ENCODE data around the gene SLC35E1.
"Not testable (repeated sequence)": the region's sequence is repeated elsewhere in the genome, so short reads cannot be mapped to it uniquely, and the experiment has no call there.

The SLC35E1 gene

DNA sequence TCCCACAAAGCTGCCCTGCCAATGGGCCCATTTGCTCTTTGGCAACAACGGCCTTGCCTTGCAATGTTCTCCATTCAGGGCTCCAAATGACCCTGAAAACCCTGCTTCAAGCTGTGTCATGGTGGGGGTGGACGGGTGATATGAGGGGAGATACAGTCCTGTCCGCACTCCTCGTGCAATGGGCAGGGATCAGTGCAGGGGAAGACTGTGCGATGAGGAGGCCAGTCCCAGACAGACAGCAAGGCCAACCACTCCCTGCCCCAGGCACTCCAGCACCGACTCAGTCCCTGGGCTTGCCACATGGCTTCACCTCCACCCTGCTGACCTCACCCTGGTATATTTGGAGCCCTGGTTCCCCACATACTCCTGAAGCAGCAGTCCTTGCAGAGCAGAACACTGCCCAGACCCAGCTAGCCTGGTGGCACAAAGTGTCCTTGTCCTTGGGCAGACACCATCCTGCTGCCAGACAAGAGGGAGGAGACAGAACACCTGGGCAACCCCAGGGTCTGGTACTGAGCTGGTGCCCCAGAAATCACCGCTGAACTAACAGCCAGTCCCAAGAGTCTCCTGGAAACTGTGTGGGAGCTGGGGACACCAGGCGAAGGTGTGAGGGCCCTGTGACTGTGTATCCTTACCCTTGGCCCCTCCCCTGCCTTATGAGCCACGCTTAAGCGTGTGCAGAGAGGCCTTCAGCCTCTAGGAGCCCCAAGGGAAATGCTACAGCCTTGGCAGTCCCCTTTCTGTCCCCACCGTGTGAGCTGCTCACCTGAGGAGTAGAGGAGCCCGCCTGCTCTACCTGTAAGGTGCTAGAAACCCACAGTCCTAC is 9.1 kb upstream of the SLC35E1 start:
- DNase-seq: no peak

DNA sequence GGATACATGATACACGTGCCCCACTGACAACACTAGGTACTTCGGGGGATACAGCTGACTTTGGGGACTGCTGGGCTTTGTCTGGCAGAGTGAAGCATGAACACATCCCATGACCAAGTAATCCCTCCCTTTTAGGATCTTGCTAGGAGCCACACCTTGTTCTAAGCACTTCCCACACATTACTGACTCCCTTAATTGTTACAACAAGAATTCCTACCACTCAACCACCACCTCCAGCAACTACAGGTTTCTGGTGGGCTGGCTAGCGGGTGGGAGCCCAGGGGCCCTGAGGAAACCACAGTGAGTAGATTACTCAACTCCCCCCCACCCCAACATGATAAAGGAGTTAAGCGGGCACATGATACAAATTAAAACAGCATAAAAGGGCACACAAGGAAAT is 7.2 kb upstream of the SLC35E1 start:
- DNase-seq: no peak

DNA sequence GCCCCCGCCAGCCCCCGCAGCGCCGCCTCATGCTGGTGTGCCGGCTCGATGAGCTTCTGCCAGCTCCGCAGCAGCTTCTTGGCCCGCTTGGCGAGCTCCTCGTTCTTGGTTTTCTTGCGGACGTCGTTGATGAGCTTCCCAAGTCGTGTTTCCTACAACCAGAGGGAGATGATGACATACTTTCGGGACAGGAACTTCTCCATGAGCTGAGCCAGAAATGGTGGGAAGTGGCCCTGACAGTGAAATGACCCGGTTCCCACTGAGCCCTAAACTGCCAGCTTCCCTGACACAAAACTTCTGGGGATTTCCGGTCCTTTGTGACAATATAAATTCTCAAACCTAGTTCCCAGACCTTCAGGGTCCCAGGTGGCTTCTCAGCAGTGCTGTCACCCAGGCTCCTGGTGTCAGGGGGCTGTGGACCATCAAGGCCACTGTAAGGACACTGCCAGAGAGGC is 5.3 kb upstream of the SLC35E1 start:
- no peak for DNase-seq

DNA sequence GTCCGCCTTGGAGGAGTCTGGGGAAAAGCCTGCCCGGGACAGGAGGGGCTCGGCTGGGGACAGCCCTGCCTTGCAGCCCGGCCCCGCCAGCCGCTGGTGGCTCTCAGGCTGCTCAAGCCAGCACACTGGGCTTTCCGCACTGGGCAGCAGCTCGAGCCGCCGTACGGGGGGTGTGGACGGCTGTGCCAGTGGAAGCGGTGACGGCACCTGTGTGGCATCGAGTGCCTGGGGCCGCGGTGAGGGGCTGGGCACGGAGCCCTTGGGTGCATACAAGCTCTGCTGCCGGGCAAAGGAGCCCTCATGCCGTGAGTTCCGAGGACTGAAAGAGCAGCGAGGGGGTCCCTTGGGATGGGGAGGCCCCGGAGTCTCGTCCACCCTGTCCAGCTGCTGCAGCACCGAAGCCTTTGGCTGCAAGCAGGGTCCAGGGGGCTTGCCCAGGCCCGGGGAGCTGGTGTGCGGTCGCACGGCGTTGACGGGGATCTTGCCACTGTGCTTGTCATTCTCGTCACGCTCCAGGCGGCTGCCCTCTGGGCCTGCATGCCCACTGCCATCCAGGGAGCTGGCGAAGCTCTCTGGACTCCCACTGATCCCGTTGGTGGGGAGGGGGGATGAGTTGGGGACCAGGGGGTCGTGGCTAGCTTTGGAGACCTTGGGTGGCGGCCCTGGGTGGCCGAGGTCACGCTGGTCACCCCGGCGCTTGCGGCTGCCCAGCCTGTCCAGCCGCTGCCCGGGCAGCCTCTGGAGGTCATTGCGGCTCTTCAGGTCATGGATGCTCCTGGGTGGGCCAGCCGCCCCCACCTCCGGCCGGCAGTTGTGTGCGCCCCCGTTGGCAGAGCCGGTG is 4.7 kb upstream of the SLC35E1 start:
- DNase-seq: no peak

DNA sequence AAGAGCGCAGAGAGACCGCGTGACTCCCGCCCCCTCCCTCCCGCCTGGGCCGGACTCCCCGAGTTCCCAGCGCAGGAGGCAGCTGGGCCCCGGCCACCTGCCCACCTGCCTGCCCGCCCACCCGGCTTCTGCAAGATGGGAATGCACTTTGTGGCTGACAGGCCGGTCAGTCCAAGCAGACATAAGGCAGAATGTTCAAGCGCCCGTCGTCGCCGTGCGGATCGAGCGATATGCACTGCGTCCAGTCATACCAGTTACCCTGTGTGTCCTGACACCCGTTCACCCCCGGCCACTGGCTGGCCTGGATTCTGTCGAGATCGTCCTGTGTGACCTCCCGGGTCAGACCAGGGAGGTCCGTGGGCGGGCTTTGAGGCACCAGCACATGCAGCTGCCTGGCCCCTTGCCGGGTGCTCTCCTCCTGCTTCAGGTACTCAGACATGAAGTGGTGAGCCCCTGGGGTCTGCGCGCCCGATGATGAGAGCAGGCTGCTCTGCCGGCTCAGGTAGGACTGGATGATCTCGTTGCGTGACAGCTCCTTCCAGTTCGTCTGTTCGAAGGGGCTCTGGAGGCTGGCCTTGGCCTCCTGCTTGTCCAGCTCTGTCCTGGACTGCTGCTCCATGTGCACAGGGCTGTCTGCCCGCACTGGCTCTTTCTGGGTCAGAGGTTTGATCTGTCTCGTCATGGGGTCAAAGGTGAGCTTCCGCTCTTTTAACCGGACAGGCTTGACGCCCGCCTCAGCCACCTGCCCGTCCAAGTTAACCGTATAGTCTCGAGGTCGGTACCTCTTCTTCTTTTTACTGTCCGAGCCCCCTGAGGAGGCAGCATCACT is 3.9 kb upstream of the SLC35E1 start:
- no peak for DNase-seq

DNA sequence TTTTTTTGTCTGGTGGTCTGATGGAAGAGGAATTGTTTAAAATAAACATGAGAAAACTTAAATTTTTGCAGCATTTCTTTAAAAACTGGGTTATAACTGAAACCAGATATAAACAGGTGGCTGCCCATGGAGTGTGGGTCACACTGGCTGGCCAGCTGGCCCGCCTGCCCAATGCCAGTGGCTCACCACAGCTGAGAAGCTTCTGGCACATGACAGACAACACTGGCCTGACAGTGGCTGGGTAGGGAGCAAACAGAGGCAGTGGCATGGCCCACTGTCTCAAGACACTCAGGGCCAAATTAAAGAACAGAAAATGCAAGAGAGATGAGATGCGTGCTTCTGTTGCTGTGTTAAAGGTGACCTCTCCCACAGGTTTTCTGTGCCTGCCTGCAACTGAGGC is 3.1 kb upstream of the SLC35E1 start:
- no peak for DNase-seq

DNA sequence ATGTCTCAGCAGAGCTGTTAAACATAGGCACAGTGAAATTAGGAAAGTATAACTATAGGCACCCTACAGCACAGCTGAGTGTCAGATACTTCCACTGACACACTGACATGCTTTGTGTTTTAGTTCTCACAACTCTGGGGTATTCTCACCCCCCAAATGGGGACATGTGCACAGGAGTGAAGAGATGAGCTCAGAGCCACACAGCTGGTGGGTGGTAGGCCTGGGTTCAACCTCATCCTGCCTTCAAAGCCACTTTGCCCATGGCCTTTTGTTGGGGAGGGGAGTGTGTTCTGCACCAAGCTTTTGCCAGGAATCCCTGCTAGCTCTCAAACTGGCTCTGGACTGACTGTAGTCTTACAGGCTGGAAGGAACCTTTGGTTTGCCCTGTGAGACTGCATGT is 1.7 kb upstream of the SLC35E1 start:
- DNase-seq: no peak

DNA sequence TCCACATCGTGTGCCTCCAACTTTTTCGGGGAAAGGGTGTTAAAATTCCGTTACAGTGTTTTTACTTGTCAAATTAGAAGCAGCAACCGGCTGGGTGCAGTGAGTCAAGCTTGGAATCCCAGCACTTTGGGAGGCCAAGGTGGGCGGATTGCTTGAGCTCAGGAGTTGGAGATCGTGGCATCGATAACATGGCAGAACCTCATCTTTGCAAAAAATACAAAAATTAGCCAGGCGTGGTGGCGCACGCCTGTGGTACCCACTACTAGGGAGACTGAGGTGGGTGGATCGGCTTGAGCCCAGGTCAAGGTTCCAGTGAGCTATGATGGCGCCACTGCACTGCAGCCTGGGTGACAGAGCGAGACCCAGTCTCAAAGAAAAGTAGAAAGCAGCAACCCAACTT is 1.1 kb upstream of the SLC35E1 start:
- DNase-seq: no peak

DNA sequence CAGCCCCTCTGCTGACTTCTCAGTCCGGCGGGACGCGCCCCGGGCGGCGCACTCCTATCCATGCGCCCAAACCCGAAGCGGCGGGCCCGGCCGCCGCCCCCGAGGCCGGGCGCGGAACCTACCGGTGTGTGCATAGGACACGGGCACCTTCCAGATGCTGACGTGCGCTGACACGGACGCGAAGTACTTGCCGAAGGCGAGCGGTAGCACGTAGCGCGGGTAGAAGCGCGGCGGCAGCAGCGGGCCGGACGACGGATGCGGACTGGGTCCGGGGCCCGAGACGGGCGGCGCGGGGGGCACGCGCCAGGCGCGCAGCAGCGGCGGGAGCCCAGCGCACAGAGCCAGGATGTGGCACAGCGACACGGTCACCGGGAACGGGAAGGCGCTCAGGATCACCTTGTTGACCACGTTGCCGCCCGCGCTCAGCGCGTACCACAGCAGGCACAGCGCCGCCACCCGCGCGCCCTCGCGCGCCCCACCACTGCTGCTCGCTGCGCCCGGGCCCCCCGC is 338 bp downstream of the SLC35E1 start:
- peak; percentile 38 for DNase-seq

DNA sequence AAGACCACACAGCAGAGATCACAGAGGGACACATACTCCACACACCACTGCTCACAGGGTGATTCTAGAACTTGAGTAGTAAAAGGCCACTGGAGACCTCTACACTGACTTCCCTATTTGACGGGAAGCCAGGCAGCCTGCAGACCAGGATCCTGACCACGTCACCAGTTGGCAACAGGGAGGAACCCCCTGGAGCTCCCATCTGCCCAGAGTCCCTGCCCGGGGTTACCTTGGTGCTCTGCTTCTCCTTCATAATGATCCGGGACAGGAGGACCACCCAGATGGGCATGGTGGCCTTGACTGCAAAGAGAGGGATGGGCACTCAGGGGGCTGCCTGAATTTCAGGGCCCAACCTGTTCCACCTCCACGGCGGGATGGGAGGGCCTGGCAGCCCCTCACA is 932 bp downstream of the SLC35E1 start:
- DNase-seq: peak; percentile 19

DNA sequence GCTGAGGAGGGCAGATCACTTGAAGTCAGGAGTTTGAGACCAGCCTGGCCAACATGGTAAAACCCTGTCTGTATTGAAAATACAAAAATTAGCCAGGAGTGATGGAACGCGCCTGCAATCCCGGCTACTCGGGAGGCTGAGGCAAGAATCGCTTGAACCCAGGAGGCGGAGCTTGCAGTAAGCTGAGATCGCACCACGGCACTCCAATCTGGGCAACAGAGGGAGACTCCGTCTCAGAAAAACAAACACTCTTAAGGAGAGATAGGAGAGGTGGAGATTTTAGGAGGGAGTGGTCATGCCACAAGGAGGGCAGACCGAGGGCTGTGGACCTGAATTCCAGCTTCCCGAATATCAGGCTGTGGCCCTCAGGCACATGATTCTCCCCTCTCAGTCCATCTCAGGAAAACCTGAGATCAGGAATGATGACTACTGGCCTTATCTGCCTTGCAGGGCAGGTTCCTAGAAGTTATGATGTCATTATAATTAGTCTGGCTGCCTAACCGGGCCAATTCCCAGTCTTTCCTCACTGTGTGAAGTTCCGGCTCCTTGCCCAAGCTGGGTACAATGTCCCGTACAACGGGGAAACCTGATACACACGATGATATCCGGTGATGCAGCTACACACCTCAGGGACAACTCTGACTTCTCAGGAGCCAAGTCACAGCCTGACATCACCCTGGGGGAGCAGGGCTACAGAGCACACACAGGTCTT is 2.5 kb downstream of the SLC35E1 start:
- no peak for DNase-seq

DNA sequence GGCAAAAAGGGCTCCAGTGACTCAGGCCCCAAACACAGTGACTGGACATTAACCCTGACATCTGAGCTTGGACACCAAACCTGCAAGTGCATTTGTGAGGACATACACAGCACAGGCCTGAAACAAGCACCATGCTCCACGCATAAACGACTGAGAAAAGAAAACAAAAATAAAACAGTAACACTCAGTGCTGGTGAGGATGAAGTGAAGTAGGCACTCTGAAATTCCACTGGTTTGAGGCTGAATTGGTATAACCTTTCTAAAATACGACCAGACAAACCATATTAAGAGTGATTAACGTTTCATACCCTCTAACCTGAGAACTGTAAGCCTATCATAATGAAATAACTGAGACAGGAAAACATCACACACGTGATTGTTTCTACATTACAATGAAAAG is 5.5 kb downstream of the SLC35E1 start:
- no peak for DNase-seq

DNA sequence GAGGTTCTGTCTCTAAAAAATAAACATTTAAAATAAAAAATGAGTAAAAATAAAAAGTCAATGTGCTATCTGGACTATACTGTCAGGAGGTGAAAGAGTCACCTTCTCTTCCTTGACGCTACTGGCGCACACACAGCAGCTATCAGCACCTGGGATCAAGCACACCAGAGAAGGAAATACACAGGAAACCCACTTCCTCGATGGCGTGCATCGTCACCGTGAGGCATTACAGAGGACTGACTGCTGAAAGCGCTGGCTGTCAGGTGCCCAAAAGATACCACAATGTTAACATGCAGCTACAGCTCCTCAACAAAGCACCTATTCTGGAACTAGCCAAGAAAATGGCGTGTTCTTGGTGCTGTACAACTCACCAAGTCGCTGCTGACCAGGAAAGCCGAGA is 6.1 kb downstream of the SLC35E1 start:
- peak; percentile 87 for DNase-seq

DNA sequence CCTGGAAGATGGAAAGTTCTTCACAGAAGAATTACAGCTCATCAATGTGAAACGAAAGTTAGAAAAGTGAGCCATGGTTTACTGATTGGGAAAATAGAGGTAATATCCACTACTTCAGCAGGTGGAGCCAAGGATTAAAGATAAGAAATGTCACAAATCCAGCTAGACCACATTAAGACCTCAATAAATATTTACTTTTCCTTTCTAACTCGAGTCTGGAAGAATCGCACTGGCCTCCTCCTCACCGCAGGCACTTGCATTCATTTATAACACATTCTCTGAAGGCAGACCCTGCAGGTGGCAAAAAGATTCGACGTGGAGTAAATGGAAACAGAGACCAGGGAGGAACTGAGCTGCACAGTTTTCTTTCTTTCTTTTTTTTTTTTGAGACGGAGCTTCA is 7.4 kb downstream of the SLC35E1 start:
- no peak for DNase-seq

DNA sequence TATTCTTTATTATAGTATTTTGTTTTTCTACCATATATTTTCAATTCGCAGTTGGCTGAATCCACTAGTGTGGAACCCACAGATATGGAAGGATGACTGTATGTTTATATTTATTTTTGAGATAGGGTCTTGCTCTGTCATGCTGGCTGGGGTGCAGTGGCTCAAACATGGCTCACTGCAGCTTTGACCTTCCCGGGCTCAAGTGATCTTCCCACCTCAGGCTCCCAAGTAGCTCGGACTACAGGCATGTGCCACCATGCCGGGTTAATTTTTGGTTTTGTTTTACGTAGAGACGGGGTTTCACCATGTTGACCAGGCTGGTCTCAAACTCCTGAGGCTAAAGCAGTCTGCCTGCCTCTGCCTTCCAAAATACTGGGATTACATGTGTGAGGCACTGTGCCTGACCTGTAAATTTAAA is 9.6 kb downstream of the SLC35E1 start:
- no peak for DNase-seq

DNA sequence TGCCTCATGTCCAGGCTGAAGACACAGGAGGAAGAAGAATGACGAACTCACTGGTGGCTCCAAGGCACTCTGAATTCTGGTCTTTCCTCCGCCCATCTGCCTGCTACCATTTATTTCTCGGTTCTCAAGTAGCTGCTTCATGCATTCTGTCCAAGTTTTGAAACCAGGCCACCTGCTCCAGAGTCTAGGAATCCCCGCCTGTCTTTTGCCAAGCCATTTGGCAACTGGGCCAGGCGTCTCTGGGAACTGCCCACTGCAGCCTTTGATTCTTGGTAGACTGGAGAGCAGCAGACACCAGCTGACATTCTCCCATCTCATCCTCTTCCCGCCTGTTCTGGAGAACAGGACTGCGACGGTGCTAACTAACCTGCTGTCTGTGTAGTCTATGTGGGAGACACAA is 10.8 kb downstream of the SLC35E1 start:
- no peak for DNase-seq

DNA sequence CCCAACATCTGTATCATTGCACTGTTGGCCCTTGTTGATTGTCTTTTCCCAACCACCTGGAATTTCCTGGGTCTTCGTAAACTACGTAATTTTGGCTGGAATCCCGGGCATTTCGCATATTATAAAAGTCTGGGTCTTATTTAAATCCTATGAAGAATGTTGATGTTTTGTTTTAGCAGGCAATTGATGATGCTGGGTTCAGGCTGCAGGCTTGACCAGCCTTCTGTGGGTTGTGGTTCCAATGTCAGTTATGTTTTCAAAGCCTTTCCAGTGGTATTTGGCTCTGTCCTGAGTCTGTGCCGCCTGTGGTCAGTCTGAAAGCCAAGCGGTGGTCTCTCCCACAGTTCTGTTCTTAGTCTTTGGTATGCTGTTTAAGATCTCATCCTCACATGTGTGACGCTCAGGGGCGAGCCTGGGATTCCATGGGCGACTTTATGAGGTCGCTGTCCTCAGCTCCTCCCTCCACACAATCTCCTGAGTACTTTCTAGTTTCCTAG is 12.4 kb downstream of the SLC35E1 start:
- DNase-seq: no peak

DNA sequence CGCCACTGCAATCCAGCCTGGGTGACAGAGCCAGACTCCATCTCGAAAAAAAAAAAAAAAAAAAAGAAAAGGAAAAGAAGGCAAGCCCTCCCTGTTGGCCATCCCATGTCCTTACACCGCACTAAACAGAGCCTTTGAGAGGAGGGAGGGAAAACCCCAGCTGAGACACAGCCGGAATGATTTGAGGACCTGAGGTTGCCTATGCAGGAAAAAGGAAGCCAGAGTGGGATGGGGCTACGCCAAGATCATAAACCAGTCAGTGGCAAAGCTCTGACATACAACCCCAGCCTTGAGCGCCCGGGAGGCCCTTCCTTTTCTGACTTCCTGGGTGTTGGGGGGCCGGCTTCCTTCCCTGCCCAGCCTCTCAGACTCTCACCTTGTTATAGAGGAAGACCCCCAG is 17.4 kb downstream of the SLC35E1 start:
- no peak for DNase-seq

DNA sequence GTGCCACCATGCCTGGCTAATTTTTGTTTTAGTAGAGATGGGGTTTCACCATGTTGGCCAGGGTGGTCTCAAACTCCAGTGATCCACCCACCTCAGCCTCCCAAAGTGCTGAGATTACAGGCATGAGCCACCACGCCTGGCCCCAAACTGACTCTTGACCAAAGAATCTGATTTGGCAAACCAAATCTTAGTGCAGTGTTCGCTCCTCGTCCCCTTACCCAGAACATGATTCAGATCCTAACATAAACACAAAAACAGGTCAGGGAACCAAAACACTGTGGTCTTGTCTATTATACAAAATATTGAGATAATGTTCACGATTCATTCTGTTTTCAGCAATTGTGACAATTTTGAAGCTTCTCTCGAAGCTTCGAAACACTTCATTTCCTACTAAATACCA is 20.3 kb downstream of the SLC35E1 start:
- not testable (repeated sequence) for DNase-seq

DNA sequence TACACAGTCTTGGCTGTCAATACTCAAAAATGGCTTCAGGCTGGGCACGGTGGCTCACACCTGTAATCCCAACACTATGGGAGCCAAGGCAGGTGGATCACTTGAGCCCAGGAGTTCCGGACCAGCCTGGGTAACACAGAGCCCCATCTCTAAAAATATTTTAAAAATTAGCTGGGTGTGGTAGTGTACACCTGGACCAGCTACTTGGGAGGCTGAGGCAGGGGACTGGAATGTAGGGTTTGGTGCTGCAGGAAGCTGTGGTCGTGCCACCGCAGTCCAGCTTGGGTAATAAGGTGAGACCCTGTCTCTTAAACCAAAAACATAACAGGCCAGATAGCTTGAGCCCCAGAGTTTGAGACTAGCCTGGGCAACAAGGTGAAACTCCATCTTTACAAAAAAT is 23.3 kb downstream of the SLC35E1 start:
- no peak for DNase-seq

DNA sequence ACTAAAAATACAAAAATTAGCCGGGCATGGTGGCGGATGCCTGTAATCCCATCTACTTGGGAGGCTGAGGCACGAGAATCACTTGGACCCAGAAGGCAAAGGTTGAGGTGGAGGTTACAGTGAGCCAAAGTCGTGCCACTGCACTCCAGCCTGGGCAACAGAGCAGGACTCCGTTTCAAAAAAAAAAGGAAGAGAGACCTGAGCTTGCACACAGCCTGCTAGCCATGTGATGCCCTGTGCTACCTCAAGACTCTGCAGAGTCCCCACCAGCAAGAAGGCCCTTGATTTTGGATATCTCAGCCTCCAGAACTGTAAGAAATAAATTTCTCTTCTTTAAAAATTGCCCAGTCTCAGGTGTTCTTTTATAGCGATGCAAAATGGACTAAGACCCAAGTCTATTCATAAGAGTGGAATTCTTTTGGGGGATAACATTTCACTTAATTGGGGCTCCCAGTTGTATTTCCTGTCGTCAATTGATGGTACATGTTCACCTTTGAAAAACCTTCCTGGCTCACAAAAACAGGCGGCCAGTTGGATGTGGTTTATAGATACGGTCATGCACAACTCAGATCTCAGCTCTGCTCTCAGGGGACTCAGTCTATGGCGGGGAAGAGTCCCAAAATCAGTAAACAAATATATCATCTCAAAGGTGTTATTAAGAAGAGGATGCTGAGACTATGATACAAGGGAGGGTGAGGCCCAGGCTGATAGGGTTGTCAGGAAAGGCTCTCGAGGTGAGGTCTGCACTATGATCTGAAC is 27.6 kb downstream of the SLC35E1 start:
- DNase-seq: no peak
